IPS-11a (cell line): ENCODE data around the gene PRPF38A.

Experiments
- H3K4me3 ChIP-seq: one replicate; pipeline ENCODE4 v1.5.1; 2013; ENCODE audit warnings: low read depth, low read length, control low read depth

Gene PRPF38A

DNA sequence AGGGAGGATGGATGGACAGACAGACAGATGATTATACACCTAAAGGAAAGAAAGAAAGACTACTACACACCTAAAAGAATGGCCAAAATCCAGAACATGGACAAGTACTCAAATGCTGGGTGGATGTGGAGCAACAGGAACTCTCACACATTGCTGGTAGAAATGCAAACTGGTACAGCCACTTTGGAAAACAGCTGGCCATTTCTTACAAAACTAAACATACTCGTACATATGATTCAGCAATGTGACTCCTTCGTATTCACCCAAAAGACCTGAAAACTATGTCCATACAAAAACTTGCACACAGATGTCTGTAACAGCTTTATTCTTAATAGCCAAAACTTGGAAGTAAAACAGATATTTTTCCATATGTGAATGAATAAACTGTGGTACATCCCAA lies 51.3 kb downstream of the PRPF38A start:
- H3K4me3 ChIP-seq: no peak overlapping the region

DNA sequence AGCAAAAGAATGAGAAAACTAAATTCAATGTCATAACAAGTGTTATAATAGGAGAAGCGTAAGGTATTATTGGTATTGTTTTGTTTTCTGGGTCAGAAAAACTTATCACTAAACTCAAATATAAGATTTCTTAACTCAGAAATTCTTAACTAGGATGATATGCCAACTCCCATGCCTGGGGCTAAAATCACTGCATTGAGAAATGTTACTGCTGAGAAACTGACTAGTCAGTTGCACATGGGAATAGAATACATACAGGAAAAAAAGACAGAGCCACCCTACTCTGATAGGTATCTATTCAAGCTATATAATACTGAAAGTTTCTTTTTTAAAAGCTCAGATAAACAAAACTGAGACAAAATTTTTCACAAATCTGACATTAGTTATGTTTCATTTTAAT lies 56.3 kb downstream of the PRPF38A start:
- H3K4me3 ChIP-seq: no peak overlapping the region

DNA sequence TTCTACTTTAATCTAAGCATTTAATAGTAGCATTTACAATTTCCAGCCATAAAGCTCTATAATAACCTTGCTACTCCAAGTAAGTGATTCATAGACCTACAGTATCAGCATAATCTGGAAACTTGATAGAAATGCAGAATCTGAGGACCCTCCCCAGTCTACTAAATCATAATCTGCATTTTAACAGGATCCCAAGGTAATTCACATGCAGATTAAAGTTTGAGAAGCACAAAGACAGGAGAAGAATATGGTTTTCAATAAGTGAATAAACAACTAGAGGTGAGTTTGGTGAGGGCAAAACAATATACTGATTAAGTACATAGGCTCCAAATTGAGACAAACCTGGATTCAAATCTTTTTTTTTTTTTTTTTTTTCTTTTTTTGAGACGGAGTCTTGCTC lies 57.4 kb downstream of the PRPF38A start:
- no peak overlapping the region for H3K4me3 ChIP-seq

DNA sequence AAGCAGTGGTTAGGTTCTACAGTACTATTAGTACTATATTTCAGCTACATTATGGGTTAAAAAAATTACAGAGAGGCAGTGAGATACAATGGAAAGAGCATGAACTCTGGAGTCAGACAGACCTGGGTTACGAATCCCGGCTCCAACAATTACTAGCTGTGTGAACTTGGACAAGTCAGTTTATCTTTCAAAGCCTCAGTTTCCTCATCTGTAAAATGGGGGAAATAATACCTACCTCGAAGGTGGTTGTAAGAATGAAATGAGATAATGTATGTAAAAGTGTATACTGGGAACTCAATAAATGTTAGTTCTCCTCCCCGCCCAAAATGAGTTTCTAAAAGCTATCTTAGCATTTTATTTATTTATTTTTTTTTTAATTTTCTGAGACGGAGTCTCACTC lies 59.5 kb downstream of the PRPF38A start:
- no peak overlapping the region for H3K4me3 ChIP-seq

DNA sequence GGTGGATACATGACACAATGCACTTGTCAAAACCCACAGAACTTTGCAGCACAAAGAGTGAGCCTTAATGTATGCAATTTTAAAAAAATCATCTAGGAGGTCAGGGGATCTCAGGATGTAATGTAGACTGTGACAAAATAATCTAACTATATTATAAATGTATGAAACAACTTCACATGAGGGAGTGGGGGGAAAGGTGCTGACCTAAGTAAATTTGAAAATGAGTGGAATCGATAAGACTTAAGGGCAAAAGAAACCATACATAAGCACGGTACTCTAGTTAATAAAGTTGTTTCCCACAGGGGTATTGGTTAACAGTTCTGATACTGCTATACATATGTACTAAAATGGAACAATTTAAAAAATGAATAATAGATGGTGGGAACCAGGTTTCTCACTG lies 64.7 kb downstream of the PRPF38A start:
- H3K4me3 ChIP-seq: no peak overlapping the region
